Gastrocnemius medialis (tissue), 4 donors: Measurements from ENCODE around the gene ITPKB.

Experiments
- POLR2A ChIP-seq, 2 donors: fragments of 450-650 bp; IDR thresholded peaks; one replicate each; pipeline ENCODE4 v1.6.1; 2017; ENCODE audit warnings: antibody characterized with exemption in 2 of 2, mild to moderate bottlenecking in 2 of 2, moderate library complexity in 2 of 2
- TF ChIP-seq, protein P1 (sequence below), 5 experiments: fragments of 450-650 bp in 3 of 5; fragments of 200-600 bp in 2 of 5; sonication (generic) in 2 of 5; IDR thresholded peaks in 4 of 5; conservative IDR thresholded peaks in 1 of 5; 1 replicate in 4 of 5; 2 replicates in 1 of 5; pipeline ENCODE4 v1.5.1; 2016 to 2019; ENCODE audit warnings: antibody characterized with exemption in 5 of 5, mild to moderate bottlenecking in 3 of 5, moderate library complexity in 3 of 5

DNA sequence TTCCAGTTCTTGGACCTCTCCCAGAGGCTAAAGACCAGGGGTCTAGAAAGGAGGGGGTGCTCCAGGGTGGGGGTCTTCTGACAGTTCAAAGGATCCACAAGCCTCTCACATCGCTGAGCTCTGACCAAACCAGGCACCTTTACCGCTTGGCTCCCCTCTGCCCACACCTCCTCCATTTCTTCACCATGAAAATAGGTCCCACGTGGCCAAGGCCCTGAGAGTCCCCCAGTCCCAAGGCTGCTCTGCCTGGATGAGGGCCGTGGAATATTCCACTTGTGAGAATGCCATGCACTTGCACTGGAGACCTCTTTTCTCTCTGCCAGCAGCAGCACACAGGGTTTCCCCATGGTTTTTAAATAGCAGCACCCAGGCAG is 87.4 kb downstream of the ITPKB start:
- TF ChIP-seq, protein P1, sequence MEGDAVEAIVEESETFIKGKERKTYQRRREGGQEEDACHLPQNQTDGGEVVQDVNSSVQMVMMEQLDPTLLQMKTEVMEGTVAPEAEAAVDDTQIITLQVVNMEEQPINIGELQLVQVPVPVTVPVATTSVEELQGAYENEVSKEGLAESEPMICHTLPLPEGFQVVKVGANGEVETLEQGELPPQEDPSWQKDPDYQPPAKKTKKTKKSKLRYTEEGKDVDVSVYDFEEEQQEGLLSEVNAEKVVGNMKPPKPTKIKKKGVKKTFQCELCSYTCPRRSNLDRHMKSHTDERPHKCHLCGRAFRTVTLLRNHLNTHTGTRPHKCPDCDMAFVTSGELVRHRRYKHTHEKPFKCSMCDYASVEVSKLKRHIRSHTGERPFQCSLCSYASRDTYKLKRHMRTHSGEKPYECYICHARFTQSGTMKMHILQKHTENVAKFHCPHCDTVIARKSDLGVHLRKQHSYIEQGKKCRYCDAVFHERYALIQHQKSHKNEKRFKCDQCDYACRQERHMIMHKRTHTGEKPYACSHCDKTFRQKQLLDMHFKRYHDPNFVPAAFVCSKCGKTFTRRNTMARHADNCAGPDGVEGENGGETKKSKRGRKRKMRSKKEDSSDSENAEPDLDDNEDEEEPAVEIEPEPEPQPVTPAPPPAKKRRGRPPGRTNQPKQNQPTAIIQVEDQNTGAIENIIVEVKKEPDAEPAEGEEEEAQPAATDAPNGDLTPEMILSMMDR (IDR thresholded peaks at IDR 0.05 in 4 of 5, conservative IDR thresholded peaks at IDR 0.05 in 1 of 5): no peak
- TF ChIP-seq POLR2A (IDR thresholded peaks at IDR 0.05): no peak
